GM19099 (cell line): Measurements from ENCODE around the gene DNAAF8.

Experiments used
- POLR2A ChIP-seq: IDR thresholded peaks from 3 replicates; pipeline ENCODE4 v1.6.1; 2011; ENCODE audit warnings: low read depth; ENCODE audit not compliant: insufficient read length; ENCODE audit errors: extremely low read depth

Gene DNAAF8

GRCh38 chr16:4700997-4701743 is 33.2 kb upstream of the DNAAF8 start:
- TF ChIP-seq POLR2A: no peak

GRCh38 chr16:4701791-4702465 is 32.4 kb upstream of the DNAAF8 start:
- TF ChIP-seq POLR2A: no peak

- TF ChIP-seq POLR2A: no peak
Observed at GRCh38 chr16:4702466-4702808, 31.9 kb upstream of the DNAAF8 start.

GRCh38 chr16:4703906-4704305 is 30.4 kb upstream of the DNAAF8 start:
- TF ChIP-seq POLR2A: no peak

- TF ChIP-seq POLR2A: no peak
Observed at GRCh38 chr16:4704491-4704890, 29.8 kb upstream of the DNAAF8 start.

- TF ChIP-seq POLR2A: no peak
Observed at GRCh38 chr16:4704913-4705312, 29.4 kb upstream of the DNAAF8 start.

GRCh38 chr16:4706871-4707270 is 27.5 kb upstream of the DNAAF8 start:
- no peak for TF ChIP-seq POLR2A

GRCh38 chr16:4709481-4709880 is 24.9 kb upstream of the DNAAF8 start:
- TF ChIP-seq POLR2A: no peak

- no peak for TF ChIP-seq POLR2A
Observed at GRCh38 chr16:4713663-4714501, 20.5 kb upstream of the DNAAF8 start.

GRCh38 chr16:4714996-4715395 is 19.3 kb upstream of the DNAAF8 start:
- TF ChIP-seq POLR2A: no peak

GRCh38 chr16:4718466-4718865 is 15.9 kb upstream of the DNAAF8 start:
- TF ChIP-seq POLR2A: no peak

GRCh38 chr16:4723071-4723767 is 11.1 kb upstream of the DNAAF8 start:
- TF ChIP-seq POLR2A: no peak

- TF ChIP-seq POLR2A: no peak
Observed at GRCh38 chr16:4724661-4725270, 9.6 kb upstream of the DNAAF8 start.

- no peak for TF ChIP-seq POLR2A
Observed at GRCh38 chr16:4726616-4727015, 7.7 kb upstream of the DNAAF8 start.

- TF ChIP-seq POLR2A: no peak
Observed at GRCh38 chr16:4728676-4729075, 5.7 kb upstream of the DNAAF8 start.
